Right renal pelvis (tissue), 4 donors: Measurements from ENCODE around the gene NTRK2. TPM values are rescaled to one million over a fixed set of nuclear protein-coding genes. Genes with fewer than 3 reads are reported as not detected.

Experiments used
- DNase-seq, 4 donors: peaks; one replicate each; pipeline ENCODE4 v3.0.0-alpha.2; 2013; ENCODE audit warnings: low read depth in 4 of 4, low spot score in 3 of 4, missing footprints in 1 of 4
- polyA plus RNA-seq, 4 donors: library from polyadenylated mRNA; unstranded; fragments of 120-200 nt; gene quantifications; one replicate each; pipeline ENCODE4 v1.2.1, GENCODE V29; 2013; ENCODE audit not compliant: insufficient read length in 4 of 4

The NTRK2 gene
- polyA plus RNA-seq, 4 donors, result 94.3 to 117 (median 109) TPM

- DNase-seq, result no peak
Observed at GRCh38 chr9:84996716-84997115, 327.2 kb downstream of the NTRK2 start.

- DNase-seq, result no peak
Observed at GRCh38 chr9:84997472-84997871, 327.9 kb downstream of the NTRK2 start.

- DNase-seq, result no peak
Observed at GRCh38 chr9:84998639-84999038, 329.1 kb downstream of the NTRK2 start.

GRCh38 chr9:84999788-85000187 is 330.3 kb downstream of the NTRK2 start:
- DNase-seq, result no peak

- DNase-seq, result no peak
Observed at GRCh38 chr9:85001925-85002324, 332.4 kb downstream of the NTRK2 start.

GRCh38 chr9:85004818-85005413 is 335.4 kb downstream of the NTRK2 start:
- DNase-seq, result no peak

GRCh38 chr9:85007748-85008147 is 338.2 kb downstream of the NTRK2 start:
- no peak for DNase-seq

GRCh38 chr9:85008215-85008614 is 338.7 kb downstream of the NTRK2 start:
- DNase-seq, result no peak

- no peak for DNase-seq
Observed at GRCh38 chr9:85009251-85009650, 339.7 kb downstream of the NTRK2 start.

GRCh38 chr9:85013703-85014102 is 344.2 kb downstream of the NTRK2 start:
- DNase-seq, result no peak

GRCh38 chr9:85014292-85014691 is 344.8 kb downstream of the NTRK2 start:
- no peak for DNase-seq

GRCh38 chr9:85016384-85017006 is 347.0 kb downstream of the NTRK2 start:
- peak in 2 of 4 donors; percentile 53 to 64 for DNase-seq

- DNase-seq, result no peak
Observed at GRCh38 chr9:85020791-85021190, 351.3 kb downstream of the NTRK2 start.

GRCh38 chr9:85021686-85022085 is 352.2 kb downstream of the NTRK2 start:
- no peak for DNase-seq

- no peak for DNase-seq
Observed at GRCh38 chr9:85024374-85024773, 354.8 kb downstream of the NTRK2 start.

GRCh38 chr9:85025638-85026037 is 356.1 kb downstream of the NTRK2 start:
- peak in 1 of 4 donors; percentile 65 for DNase-seq

GRCh38 chr9:85027870-85028269 is 358.3 kb downstream of the NTRK2 start:
- DNase-seq, result no peak

- no peak for DNase-seq
Observed at GRCh38 chr9:85030316-85030715, 360.8 kb downstream of the NTRK2 start.

- DNase-seq, result no peak
Observed at GRCh38 chr9:85036496-85036895, 367.0 kb downstream of the NTRK2 start.

- no peak for DNase-seq
Observed at GRCh38 chr9:85038061-85038460, 368.5 kb downstream of the NTRK2 start.

GRCh38 chr9:85038824-85039608 is 369.5 kb downstream of the NTRK2 start:
- DNase-seq, result no peak

- DNase-seq, result no peak
Observed at GRCh38 chr9:85040146-85040545, 370.6 kb downstream of the NTRK2 start.
